ENCODE results near the gene FN3KRP.
A peak's percentile ranks its signal among the peaks of the same experiment; 100 is the strongest.
"Not testable (repeated sequence)": the region's sequence is repeated elsewhere in the genome, so short reads cannot be mapped to it uniquely, and the experiment has no call there.

FN3KRP gene

GRCh38 chr17:82772026-82772425 lies 55.5 kb downstream of the FN3KRP start:
- Histone ChIP-seq H2AFZ (ENCODE audit: low read length) (no peak overlapping the region), H3K4me3 (ENCODE audit: low read depth, low read length, poor library complexity, severe bottlenecking) (no peak overlapping the region), H3K79me2 (ENCODE audit: insufficient read depth, low read length) (no peaks in the 10 kb centered on the region), H3K9me2 (ENCODE audit: low read depth, low read length) (no peaks in the 10 kb centered on the region), H3K4me1 (ENCODE audit: insufficient read depth, low read length, severe bottlenecking) (peaks cover 22% of the 10 kb centered on the region), H3K36me3 (ENCODE audit: insufficient read depth, low read length) (peaks cover 38% of the 10 kb centered on the region), H3K4me2 (ENCODE audit: low read length) (no peak overlapping the region), H4K20me1 (ENCODE audit: insufficient read depth, low read length) (no peaks in the 10 kb centered on the region), H3K9ac (ENCODE audit: low read length) (no peak overlapping the region), H3K27ac (ENCODE audit: low read depth, low read length, poor library complexity, severe bottlenecking) (no peak overlapping the region), H3F3A (ENCODE audit: insufficient read depth, low read length) (no peaks in the 10 kb centered on the region), H3K27me3 (ENCODE audit: insufficient read depth, low read length) (no peaks in the 10 kb centered on the region), H3K9me3 (ENCODE audit: low read length) (no peaks in the 10 kb centered on the region)
- TF ChIP-seq EZH2 (IDR thresholded peaks at IDR 0.05; ENCODE audit: borderline replicate concordance, low read length) (no peak), CTCF (IDR thresholded peaks at IDR 0.05; ENCODE audit: low read length) (no peak)

- not testable (repeated sequence) for H3K27ac ChIP-seq (ENCODE audit: low read depth, low read length, poor library complexity, severe bottlenecking); H3K4me3 ChIP-seq (ENCODE audit: low read depth, low read length, poor library complexity, severe bottlenecking); H3F3A ChIP-seq (ENCODE audit: insufficient read depth, low read length); H3K27me3 ChIP-seq (ENCODE audit: insufficient read depth, low read length); H3K9me2 ChIP-seq (ENCODE audit: low read depth, low read length); H3K9me3 ChIP-seq (ENCODE audit: low read length); H3K9ac ChIP-seq (ENCODE audit: low read length); H4K20me1 ChIP-seq (ENCODE audit: insufficient read depth, low read length); H2AFZ ChIP-seq (ENCODE audit: low read length); H3K79me2 ChIP-seq (ENCODE audit: insufficient read depth, low read length)
- H3K4me1 ChIP-seq (ENCODE audit: insufficient read depth, low read length, severe bottlenecking) = peaks cover 22% of the 10 kb centered on the region
- H3K36me3 ChIP-seq (ENCODE audit: insufficient read depth, low read length) = peaks cover 22% of the 10 kb centered on the region
- H3K4me2 ChIP-seq (ENCODE audit: low read length) = peak overlapping the region; percentile 39; the same call in 1 of the 2 replicates
Observed at GRCh38 chr17:82774456-82774855, 58.0 kb downstream of the FN3KRP start.

GRCh38 chr17:82775001-82775823 lies 58.7 kb downstream of the FN3KRP start:
- Histone ChIP-seq H3K36me3 (ENCODE audit: insufficient read depth, low read length) (peaks cover 15% of the 10 kb centered on the region), H3K4me1 (ENCODE audit: insufficient read depth, low read length, severe bottlenecking) (peaks cover 22% of the 10 kb centered on the region), H3K4me2 (ENCODE audit: low read length) (peak overlapping the region; percentile 39; the same call in 1 of the 2 replicates), H3K9ac (ENCODE audit: low read length) (no peak overlapping the region; the same call in 1 of the 2 replicates), H4K20me1 (ENCODE audit: insufficient read depth, low read length) (no peaks in the 10 kb centered on the region), H3K27me3 (ENCODE audit: insufficient read depth, low read length) (no peaks in the 10 kb centered on the region), H3K79me2 (ENCODE audit: insufficient read depth, low read length) (no peaks in the 10 kb centered on the region), H2AFZ (ENCODE audit: low read length) (no peak overlapping the region), H3K27ac (ENCODE audit: low read depth, low read length, poor library complexity, severe bottlenecking) (peak overlapping the region; percentile 57), H3K4me3 (ENCODE audit: low read depth, low read length, poor library complexity, severe bottlenecking) (peak overlapping the region; percentile 3), H3F3A (ENCODE audit: insufficient read depth, low read length) (no peaks in the 10 kb centered on the region), H3K9me3 (ENCODE audit: low read length) (no peaks in the 10 kb centered on the region), H3K9me2 (ENCODE audit: low read depth, low read length) (no peaks in the 10 kb centered on the region)
- TF ChIP-seq CTCF (IDR thresholded peaks at IDR 0.05; ENCODE audit: low read length) (peak; percentile 98), EZH2 (IDR thresholded peaks at IDR 0.05; ENCODE audit: borderline replicate concordance, low read length) (no peak)

GRCh38 chr17:82776454-82776853 lies 59.9 kb downstream of the FN3KRP start:
- Histone ChIP-seq H3K9me3 (ENCODE audit: low read length) (no peaks in the 10 kb centered on the region), H2AFZ (ENCODE audit: low read length) (no peak overlapping the region), H3K4me3 (ENCODE audit: low read depth, low read length, poor library complexity, severe bottlenecking) (no peak overlapping the region), H3K79me2 (ENCODE audit: insufficient read depth, low read length) (no peaks in the 10 kb centered on the region), H3K4me2 (ENCODE audit: low read length) (peak overlapping the region; percentile 21), H3K9me2 (ENCODE audit: low read depth, low read length) (no peaks in the 10 kb centered on the region), H3K36me3 (ENCODE audit: insufficient read depth, low read length) (peaks cover 15% of the 10 kb centered on the region), H3K27ac (ENCODE audit: low read depth, low read length, poor library complexity, severe bottlenecking) (peak overlapping the region; percentile 61), H3K27me3 (ENCODE audit: insufficient read depth, low read length) (no peaks in the 10 kb centered on the region), H3F3A (ENCODE audit: insufficient read depth, low read length) (no peaks in the 10 kb centered on the region), H3K9ac (ENCODE audit: low read length) (no peak overlapping the region), H4K20me1 (ENCODE audit: insufficient read depth, low read length) (no peaks in the 10 kb centered on the region), H3K4me1 (ENCODE audit: insufficient read depth, low read length, severe bottlenecking) (peaks cover 22% of the 10 kb centered on the region)
- TF ChIP-seq CTCF (IDR thresholded peaks at IDR 0.05; ENCODE audit: low read length) = no peak
- TF ChIP-seq EZH2 (IDR thresholded peaks at IDR 0.05; ENCODE audit: borderline replicate concordance, low read length) = no peak
